Stimulated activated CD4-positive, alpha-beta T cell treated with anti-CD3 and anti-CD28 coated beads, Interleukin-2, amount 100 ng/mL, for 48 hours (primary cell): Measurements from ENCODE around the gene SARDH.

Experiments
- DNase-seq, 2 donors: peaks; one replicate each; pipeline ENCODE4 v3.0.0-alpha.2; 2020

Gene SARDH

GRCh38 chr9:133664173-133665050 is 73.7 kb downstream of the SARDH start:
- no peak for DNase-seq

DNA sequence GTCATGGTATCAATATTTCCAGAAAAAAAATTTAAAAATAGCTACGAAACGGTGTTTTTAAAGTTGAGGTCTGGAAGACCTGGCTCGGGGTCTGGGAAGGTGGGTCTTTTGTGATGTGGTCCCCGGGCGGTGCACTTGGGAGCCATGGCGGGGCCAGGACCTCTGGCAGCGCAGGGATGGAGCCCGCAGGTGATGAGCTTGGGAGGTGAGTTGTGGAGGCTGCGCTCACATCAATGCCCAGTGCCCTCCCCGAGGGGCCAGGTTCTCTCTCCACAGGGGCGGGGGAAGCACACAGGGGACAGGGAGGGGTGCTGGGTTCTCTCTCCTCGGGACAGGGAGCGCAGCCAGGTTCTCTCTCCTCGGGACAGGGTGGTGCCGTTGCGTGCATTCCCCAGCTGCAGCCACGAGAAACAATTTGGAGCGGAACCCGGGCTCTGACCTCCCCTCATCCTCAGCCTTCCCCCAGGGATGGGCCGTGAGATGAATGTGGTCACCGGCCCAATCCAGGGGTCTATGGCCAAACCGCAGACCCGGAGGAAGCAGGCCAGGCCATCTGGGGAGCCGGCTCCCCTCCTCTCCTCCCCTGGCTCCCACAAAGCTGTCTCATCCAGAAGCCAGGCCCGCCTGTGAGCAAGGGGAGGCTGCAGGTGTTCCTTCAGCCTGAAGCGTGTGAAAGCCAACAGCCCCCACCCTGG is 76.2 kb downstream of the SARDH start:
- no peak for DNase-seq

- DNase-seq: no peak
Observed at GRCh38 chr9:133659516-133659915, 78.6 kb downstream of the SARDH start.

DNA sequence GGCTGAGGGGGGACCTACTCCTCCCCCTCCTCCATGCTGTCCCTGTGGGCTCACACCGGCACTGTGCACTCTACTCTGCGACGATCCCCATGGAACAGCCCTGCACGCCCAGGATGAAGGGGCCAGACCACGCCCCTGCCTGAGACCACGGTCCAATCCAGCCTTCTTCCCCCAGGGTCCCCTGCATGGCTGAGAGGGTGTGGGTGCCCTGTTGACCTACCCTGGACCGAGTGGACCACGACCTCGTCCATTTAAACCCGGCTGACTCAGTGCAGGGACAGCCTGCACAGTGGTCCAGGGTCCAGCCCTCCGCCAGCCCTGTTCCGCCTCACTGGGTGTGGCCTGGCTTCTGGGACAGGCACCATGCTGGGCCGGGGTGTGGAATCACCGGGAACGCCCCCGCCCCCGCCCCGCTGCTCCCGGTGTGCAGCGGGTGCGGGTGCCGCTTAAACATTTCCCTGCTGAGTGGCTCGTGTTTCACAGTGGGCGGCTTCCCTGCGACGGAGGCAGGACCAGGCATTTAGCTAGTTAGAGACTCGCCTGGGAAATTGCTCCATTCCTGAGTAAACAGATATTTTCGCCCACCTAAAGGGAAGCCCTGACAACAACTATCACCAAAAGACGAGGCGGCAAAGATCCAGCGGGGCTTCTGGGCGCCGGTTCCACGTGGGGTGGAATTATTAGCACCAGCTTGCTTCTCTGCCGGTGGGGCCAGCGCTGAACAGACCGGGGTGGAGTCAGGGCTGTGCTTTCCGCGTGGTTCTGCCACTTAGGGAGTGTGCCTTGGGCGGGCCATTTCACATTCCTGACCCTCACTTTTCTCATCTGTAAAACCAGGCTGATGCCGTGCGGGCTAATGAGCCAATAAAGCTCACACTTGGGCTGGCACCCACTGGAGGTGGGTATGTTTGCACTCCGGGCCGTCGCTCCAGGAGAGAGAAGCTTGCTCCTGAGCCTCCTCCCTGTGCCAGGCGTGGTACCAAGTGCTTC is 79.4 kb downstream of the SARDH start:
- DNase-seq: no peak

DNA sequence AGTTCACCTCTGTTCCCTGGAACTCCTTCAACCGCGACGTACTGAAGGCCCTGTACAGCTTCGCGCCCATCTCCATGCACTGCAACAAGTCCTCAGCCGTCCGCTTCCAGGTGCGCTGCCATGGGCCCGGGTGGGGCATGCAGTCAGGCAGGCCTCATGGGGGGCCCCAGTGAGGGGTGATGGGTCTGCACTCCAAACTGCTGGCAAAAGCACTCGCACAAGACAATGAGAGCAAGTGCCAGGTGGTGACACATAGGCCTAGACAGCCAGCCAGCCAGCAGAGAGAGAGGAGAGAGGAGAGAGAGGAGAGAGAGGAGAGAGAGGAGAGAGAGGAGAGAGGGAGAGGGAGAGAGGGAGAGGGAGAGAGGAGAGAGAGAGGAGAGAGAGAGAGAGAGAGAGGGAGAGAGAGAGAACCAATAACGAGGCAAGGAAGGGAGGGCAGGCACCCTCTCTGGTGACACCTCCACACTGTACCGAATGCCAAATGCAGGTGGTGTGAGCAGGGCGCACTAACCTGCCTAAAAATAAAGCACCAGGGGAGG is 81.0 kb downstream of the SARDH start:
- DNase-seq: no peak

GRCh38 chr9:133656211-133657119 is 81.7 kb downstream of the SARDH start:
- DNase-seq: peak in 1 of 2 donors; percentile 23

DNA sequence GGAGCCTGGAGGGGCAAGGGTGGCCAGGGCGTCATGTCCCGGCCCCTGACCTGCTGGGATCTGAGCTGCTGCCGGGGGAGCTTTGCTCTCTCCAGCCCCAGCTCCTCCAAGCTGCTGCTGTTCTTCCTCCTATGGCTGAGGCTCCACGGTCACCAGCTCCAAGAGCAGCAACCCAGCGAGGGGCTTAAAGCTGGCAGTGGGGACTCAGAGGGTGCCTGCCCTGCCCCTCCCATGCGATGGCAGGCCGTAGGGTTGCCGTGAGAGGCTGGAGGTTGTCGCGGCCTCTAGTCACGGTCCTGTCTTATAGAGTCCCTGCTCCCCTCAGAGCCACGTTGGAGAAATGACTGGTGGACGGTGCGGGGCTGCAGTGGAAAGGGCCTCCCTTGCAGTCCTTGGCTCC is 82.5 kb downstream of the SARDH start:
- DNase-seq: no peak

DNA sequence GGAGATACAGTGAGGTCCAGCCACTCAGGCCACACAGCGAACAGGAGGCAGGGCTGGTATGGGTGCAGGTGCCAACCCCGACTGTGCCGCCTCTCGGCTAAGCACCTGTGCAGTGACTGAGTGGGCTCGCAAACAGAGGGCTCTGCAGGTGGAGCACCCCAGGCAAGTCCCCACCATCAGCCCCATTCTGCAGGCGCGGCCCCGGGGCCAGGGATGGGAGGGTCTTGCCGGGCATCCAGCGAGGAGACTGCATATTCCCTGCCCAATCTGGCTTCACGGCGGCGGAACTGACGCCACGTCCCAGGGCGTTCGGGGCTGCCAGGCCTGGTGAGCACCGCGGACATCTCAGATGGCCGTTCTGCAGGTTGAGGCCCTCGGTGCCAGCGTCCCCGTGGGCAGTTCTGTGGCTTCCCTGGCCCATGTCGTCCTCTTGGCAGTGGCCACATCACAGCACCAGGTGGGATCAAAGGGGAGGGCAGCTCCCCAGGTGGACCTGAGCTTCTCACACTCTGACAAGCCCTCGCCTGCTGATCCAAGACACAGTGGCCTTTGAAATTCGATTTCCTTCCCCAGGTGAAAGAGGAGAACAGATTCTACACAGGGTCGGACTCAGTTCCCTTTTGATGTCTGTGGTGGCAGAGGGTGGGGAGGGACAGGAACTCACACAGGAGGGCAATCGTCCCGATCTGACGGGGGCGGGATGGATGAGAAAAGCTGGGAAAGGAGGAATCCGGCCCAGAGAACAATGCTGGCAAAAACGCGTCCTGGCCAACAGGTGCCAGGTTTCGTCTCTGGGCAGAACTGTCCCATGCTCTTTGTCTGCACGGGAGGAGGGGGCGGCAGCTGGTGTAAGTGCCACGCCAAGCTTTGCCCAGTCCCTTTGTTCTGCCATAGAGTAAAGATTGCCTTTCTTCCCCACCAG is 83.2 kb downstream of the SARDH start:
- DNase-seq: no peak

- no peak for DNase-seq
Observed at GRCh38 chr9:133653638-133654037, 84.5 kb downstream of the SARDH start.

GRCh38 chr9:133650026-133650425 is 88.1 kb downstream of the SARDH start:
- DNase-seq: no peak

DNA sequence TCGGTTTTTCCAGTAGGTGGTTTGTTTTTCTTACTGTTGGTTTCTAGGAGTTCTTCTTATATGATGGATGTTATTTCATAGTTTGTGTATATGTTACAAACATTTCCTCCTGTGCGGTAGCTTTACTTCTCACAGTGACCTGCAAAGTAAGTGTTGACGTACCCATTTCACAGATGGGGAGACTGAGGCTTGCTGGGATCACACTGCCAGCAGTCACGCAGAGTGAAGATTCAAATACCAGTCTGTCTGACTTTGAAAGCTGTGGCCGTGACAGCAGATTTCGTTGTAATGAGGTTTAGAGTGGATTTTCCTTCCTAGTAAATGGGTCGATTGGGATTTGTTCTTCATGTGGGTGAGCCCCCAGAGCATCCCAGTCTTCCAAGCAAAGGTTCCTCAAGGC is 89.0 kb downstream of the SARDH start:
- no peak for DNase-seq

DNA sequence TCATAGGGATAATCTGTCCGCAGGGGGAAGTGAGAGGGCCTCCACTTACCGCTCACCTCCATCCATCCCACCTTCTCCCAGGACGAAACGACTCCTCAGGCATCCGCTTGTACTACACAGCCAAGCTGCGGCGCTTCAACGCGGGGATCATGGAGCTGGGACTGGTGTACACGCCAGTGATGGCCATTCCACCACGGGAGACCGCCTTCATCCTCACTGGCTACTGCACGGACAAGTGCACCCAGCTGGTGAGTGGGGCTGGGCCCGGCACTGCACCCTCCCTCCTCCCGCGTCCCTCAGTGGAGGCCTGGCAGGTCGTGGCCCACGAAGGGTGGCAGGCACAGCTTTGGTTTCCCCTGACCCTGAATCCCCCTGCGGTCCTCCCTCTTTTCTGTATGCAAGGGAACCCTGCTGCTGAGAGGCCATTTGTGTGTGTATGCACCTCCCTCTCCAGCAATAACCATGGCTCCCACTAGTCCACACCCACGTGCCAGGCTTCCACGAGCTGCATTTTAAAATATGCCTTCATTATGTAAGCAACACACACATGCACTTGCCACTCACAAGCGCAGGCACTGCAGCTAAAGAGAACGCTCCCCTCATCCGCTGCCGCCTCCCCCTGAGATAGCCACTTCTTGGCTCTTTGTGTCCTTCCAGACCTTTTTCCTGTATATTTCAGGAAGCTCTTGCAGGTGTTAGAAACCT is 90.2 kb downstream of the SARDH start:
- DNase-seq: no peak

DNA sequence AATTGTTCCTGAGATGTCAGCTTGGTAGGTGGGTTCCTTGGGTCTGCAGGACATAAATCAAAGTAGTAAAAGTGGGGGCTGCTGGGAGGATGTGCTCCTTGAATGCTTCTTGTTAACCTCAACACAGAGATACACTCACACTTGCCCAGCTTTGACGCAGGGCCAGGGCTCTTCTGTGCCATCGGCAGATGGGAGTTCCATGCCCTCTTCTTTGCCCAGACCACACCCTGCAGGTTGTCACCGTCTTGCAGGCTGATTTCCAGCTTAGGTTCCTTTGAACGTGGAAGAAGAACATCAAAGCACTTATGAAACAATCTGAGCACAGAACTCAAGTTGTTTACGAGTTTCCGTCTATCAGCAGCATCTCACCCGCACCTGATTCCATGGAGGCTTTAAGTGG is 91.0 kb downstream of the SARDH start:
- no peak for DNase-seq

DNA sequence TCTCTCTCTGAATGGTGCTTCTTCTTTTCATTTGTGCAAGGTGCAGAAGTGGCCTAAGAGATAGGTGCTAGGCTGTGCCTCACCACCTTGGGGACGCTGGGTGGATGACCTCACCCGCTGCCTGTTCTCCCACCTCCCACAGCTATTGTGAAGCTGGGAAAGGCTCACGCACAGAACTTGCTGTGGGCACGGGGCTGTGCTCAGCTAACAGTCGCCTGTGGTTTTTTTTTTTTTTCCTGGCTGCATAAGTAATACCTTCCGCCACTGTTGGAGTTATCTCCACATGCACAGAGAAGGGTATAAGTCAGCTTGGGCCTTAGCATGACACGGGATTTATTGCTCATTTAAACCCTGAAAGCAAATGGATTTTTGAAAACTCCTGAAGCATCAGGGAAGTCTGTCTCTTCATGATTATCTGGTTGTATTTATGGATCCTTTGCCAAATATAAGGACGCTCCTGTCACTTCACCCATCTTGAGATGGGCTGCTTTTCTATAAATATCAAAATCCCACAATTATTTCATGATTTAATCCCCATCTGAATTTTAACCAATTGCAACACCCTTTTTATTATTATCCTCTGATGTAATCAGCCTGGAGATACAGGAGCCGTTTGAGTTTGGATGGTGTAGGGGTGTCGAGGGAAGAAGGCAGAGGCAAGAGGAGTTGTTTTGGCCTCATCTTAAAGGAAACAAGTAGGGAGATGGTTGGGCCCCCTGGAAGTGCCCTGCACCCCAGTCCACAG is 93.0 kb downstream of the SARDH start:
- DNase-seq: no peak

DNA sequence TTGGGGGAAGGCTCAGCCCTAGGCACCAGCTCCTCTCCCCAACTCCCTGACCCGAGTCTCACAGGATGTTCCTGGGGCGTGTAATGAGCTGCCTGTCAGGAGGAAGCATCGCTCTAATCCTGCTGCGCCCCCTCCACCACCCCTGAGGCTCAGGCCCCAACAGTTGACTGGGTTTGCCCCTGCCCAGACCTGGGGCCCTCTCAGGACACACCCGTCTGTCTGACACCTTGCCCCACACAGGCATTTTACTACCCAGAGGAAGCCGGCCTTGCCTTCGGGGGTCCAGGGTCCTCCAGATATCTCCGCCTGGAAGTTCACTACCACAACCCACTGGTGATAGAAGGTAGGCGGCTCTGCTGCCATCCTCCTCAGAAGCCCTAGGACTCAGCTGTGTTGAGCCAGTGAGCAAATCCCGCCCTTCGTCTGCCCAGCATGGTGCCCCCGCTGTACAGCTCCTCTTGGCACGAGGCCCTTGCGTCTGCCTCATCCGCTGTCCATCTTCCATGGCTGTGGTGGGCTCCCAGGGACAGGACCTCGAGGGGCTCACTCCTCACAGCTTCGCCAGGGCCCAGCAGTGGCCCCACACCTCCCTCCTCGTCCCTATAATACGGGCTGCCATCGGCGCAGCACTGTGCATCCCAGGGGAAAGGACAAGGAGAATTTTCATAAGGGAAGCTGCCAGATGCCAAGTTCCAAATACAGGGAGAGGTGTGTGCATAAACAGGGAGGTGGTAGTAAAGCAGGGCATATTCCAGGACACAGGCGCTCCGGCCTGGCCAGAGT is 94.0 kb downstream of the SARDH start:
- DNase-seq: no peak

DNA sequence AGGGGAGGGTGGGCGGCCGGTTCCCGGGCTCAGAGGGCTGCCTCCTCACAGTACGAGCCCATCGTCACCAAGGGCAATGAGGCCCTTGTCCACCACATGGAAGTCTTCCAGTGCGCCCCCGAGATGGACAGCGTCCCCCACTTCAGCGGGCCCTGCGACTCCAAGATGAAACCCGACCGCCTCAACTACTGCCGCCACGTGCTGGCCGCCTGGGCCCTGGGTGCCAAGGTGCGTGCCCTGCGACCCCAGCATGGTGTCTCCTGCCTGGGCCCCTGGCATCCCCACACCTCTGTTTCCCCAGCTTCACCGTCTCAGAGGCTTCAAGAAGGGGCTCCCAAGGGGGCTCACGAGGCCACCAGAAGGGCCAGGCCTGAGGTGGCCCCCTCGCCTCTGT is 94.8 kb downstream of the SARDH start:
- no peak for DNase-seq

- no peak for DNase-seq
Observed at GRCh38 chr9:133642708-133643361, 95.3 kb downstream of the SARDH start.
